SU-DHL-6 (cell line): Measurements from ENCODE around the gene SLITRK1.

Experiments
- H2AFZ ChIP-seq: fragments of 200-600 bp; sonication (generic); 2 replicates; pipeline ENCODE4 v1.6.1; 2014; ENCODE audit warnings: low read depth, mild to moderate bottlenecking, moderate library complexity, mixed read lengths, antibody characterized with exemption, low read length; ENCODE audit not compliant: severe bottlenecking
- H3F3A ChIP-seq: fragments of 200-600 bp; shearing (Covaris generic); 2 replicates; pipeline ENCODE4 v1.6.0; 2016; ENCODE audit warnings: antibody characterized with exemption, mild to moderate bottlenecking; ENCODE audit not compliant: insufficient read depth
- H3K27ac ChIP-seq: fragments of 200-600 bp; sonication (generic); 2 replicates; pipeline ENCODE4 v1.5.1; 2016; ENCODE audit warnings: low read depth, mild to moderate bottlenecking, low read length, moderate library complexity, mixed read lengths
- H3K27me3 ChIP-seq: fragments of 200-600 bp; sonication (generic), shearing (Covaris generic); 2 replicates; pipeline ENCODE4 v1.6.0; 2014; ENCODE audit warnings: mild to moderate bottlenecking, low read length
- H3K36me3 ChIP-seq: fragments of 200-600 bp; sonication (generic); 2 replicates; pipeline ENCODE4 v1.6.1; 2014; ENCODE audit warnings: mild to moderate bottlenecking, low read length, mixed read lengths
- H3K4me2 ChIP-seq: fragments of 300-600, 200-600 bp; shearing (Covaris generic), sonication (generic); 2 replicates; pipeline ENCODE4 v1.6.0; 2014; ENCODE audit warnings: low read length, low read depth, mild to moderate bottlenecking; ENCODE audit not compliant: poor library complexity, severe bottlenecking
- H3K4me3 ChIP-seq: fragments of 200-600 bp; sonication (generic); 2 replicates; pipeline ENCODE4 v1.5.1; 2014; ENCODE audit warnings: antibody characterized with exemption, low read length, mild to moderate bottlenecking, mixed read lengths; ENCODE audit not compliant: insufficient read depth, poor library complexity, severe bottlenecking
- H3K79me2 ChIP-seq: fragments of 200-600 bp; sonication (generic); 2 replicates; pipeline ENCODE4 v1.6.1; 2014; ENCODE audit warnings: mild to moderate bottlenecking, low read length, moderate library complexity; ENCODE audit not compliant: insufficient read depth
- H3K9ac ChIP-seq: fragments of 200-600 bp; sonication (generic); 2 replicates; pipeline ENCODE4 v1.7.0; 2014; ENCODE audit warnings: mild to moderate bottlenecking, low read length
- H3K9me2 ChIP-seq: fragments of 200-600 bp; sonication (generic); replicated peaks from 2 replicates; pipeline ENCODE4 v1.6.1; 2014; ENCODE audit warnings: low read length; ENCODE audit not compliant: insufficient read depth
- H3K9me3 ChIP-seq: fragments of 200-600 bp; sonication (generic); 2 replicates; pipeline ENCODE4 v1.6.1; 2014; ENCODE audit warnings: low read length, mixed read lengths; ENCODE audit not compliant: insufficient read depth
- H4K20me1 ChIP-seq: fragments of 200-600 bp; sonication (generic); 2 replicates; pipeline ENCODE4 v1.6.1; 2014; ENCODE audit warnings: low read depth, mild to moderate bottlenecking, antibody characterized with exemption, low read length, moderate library complexity, mixed read lengths
- CTCF ChIP-seq: fragments of 200-600 bp; sonication (generic); IDR thresholded peaks from one replicate; pipeline ENCODE4 v1.5.1; 2017; ENCODE audit warnings: antibody characterized with exemption, mild to moderate bottlenecking, low read length, moderate library complexity; ENCODE audit not compliant: insufficient read depth, poor library complexity, severe bottlenecking
- EZH2phosphoT487 ChIP-seq: fragments of 200-600 bp; sonication (generic), shearing (Covaris generic); conservative IDR thresholded peaks from 2 replicates; pipeline ENCODE4 v1.6.1; 2018; ENCODE audit warnings: mild to moderate bottlenecking, antibody characterized with exemption, low read length, moderate library complexity, mixed read lengths

SLITRK1 gene

DNA sequence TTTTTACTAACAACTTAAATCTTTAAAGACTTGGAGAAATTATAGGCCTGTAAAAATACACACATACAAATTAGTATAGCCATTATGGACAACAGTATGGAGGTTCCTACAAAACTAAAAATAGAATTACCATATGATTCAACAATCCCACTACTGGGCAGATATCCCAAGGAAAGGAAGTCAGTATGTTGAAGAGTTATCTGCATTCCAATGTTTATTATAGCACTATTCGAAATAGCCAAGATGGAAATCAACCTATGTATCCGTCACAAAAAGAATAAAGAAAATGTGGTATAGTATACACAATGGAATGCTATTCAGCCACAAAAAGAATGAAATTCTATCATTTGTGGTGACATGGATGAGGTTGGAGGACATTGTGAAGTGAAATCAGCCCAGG, 37.2 kb downstream of the SLITRK1 start:
- Histone ChIP-seq H3K79me2 (no peaks in the 10 kb centered on the region), H2AFZ (no peak overlapping the region), H3K27me3 (no peaks in the 10 kb centered on the region), H3K9ac (no peak overlapping the region), H3K36me3 (no peaks in the 10 kb centered on the region), H3K4me2 (no peak overlapping the region), H3K9me2 (no peaks in the 10 kb centered on the region; the same call in 1 of the 2 replicates), H4K20me1 (no peaks in the 10 kb centered on the region), H3K4me3 (no peak overlapping the region), H3K27ac (no peak overlapping the region), H3K9me3 (no peaks in the 10 kb centered on the region), H3F3A (no peaks in the 10 kb centered on the region)
- TF ChIP-seq EZH2phosphoT487 (no peak), CTCF (no peak)

GRCh38 chr13:83839146-83839545, 43.1 kb downstream of the SLITRK1 start:
- Histone ChIP-seq H3K9ac (no peak overlapping the region), H3K9me3 (no peaks in the 10 kb centered on the region), H2AFZ (no peak overlapping the region), H3K4me2 (no peak overlapping the region), H3K27ac (no peak overlapping the region), H3K79me2 (no peaks in the 10 kb centered on the region), H3F3A (no peaks in the 10 kb centered on the region), H3K9me2 (no peaks in the 10 kb centered on the region), H3K27me3 (no peaks in the 10 kb centered on the region), H3K4me3 (no peak overlapping the region), H3K36me3 (no peaks in the 10 kb centered on the region), H4K20me1 (no peaks in the 10 kb centered on the region)
- TF ChIP-seq CTCF (no peak), EZH2phosphoT487 (no peak)

GRCh38 chr13:83831796-83832195, 50.5 kb downstream of the SLITRK1 start:
- Histone ChIP-seq H3K9me3 (no peaks in the 10 kb centered on the region), H3K27ac (no peak overlapping the region), H4K20me1 (no peaks in the 10 kb centered on the region), H3K27me3 (no peaks in the 10 kb centered on the region), H3F3A (no peaks in the 10 kb centered on the region), H3K4me3 (no peak overlapping the region), H3K9me2 (no peaks in the 10 kb centered on the region), H3K4me2 (no peak overlapping the region), H3K36me3 (no peaks in the 10 kb centered on the region), H3K9ac (no peak overlapping the region), H3K79me2 (no peaks in the 10 kb centered on the region), H2AFZ (no peak overlapping the region)
- TF ChIP-seq EZH2phosphoT487 (no peak), CTCF (no peak)

DNA sequence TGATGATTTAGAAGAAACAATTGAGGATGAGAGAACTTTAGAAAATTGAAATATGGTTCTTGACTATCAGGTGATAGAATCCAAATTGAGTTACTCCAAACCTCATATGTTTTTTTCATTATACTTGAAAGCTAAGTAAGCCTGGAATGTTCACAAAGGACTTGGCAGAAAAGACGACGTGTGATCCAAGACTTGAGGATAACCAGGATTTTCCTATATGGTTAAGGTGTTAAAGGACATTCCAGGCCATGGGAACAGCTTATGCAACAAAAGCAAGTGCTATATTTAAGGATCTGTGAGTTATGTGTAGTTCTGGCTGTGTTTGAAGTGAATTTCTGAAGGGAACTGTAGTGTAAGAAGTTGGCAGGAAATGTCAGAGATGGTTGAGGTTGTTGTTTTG, 52.5 kb downstream of the SLITRK1 start:
- H2AFZ ChIP-seq, result no peak overlapping the region

More for the DNA sequence above, 52.5 kb downstream of the SLITRK1 start:
- H3K9ac ChIP-seq, result no peak overlapping the region
- H3K79me2 ChIP-seq, result no peaks in the 10 kb centered on the region
- no peaks in the 10 kb centered on the region for H4K20me1 ChIP-seq
- H3K36me3 ChIP-seq, result no peaks in the 10 kb centered on the region
- H3K4me3 ChIP-seq, result no peak overlapping the region
- no peak for TF ChIP-seq EZH2phosphoT487
- TF ChIP-seq CTCF, result no peak
- H3K27ac ChIP-seq, result no peak overlapping the region
- no peaks in the 10 kb centered on the region for H3F3A ChIP-seq
- H3K27me3 ChIP-seq, result no peaks in the 10 kb centered on the region
- no peaks in the 10 kb centered on the region for H3K9me2 ChIP-seq
- no peaks in the 10 kb centered on the region for H3K9me3 ChIP-seq
- H3K4me2 ChIP-seq, result no peak overlapping the region
